MM.1S (cell line): ENCODE results near the gene PRKCE.

Source experiments
- DNase-seq: peaks from one replicate; pipeline ENCODE4 v3.0.0-alpha.2; 2015
- H2AFZ ChIP-seq: fragments of 300-600 bp; sonication (generic); 2 replicates; pipeline ENCODE4 v1.6.0; 2016; ENCODE audit warnings: antibody characterized with exemption, low read length
- H3F3A ChIP-seq: fragments of 300-600 bp; sonication (generic); 2 replicates; pipeline ENCODE4 v1.6.1; 2016; ENCODE audit warnings: mild to moderate bottlenecking, antibody characterized with exemption, low read length, moderate library complexity, mixed read lengths; ENCODE audit not compliant: insufficient read depth
- H3K27ac ChIP-seq: fragments of 300-600 bp; sonication (generic); 2 replicates; pipeline ENCODE4 v1.5.1; 2016; ENCODE audit warnings: mild to moderate bottlenecking, low read length
- H3K27me3 ChIP-seq: fragments of 300-600 bp; sonication (generic); replicated peaks from 2 replicates; pipeline ENCODE4 v1.6.0; 2016; ENCODE audit warnings: low read length; ENCODE audit not compliant: insufficient read depth
- H3K36me3 ChIP-seq: fragments of 300-600 bp; sonication (generic); replicated peaks from 2 replicates; pipeline ENCODE4 v1.6.1; 2016; ENCODE audit warnings: mild to moderate bottlenecking, low read length, mixed read lengths; ENCODE audit not compliant: insufficient read depth
- H3K4me1 ChIP-seq: fragments of 300-600 bp; sonication (generic); 2 replicates; pipeline ENCODE4 v1.6.1; 2016; ENCODE audit warnings: low read length, mixed read lengths
- H3K4me2 ChIP-seq: fragments of 300-600 bp; sonication (generic); 2 replicates; pipeline ENCODE4 v1.6.0; 2016; ENCODE audit warnings: low read depth, low read length
- H3K4me3 ChIP-seq: fragments of 300-600 bp; sonication (generic); 2 replicates; pipeline ENCODE4 v1.5.1; 2016; ENCODE audit warnings: low read length, mixed read lengths
- H3K79me2 ChIP-seq: fragments of 300-600 bp; sonication (generic); 2 replicates; pipeline ENCODE4 v1.6.1; 2016; ENCODE audit warnings: mixed run types, low read length, mixed read lengths
- H3K9ac ChIP-seq: fragments of 300-600 bp; sonication (generic); 2 replicates; pipeline ENCODE4 v1.6.1; 2016; ENCODE audit warnings: low read length, mixed read lengths
- H3K9me2 ChIP-seq: fragments of 300-600 bp; sonication (generic); replicated peaks from 2 replicates; pipeline ENCODE4 v1.6.1; 2016; ENCODE audit warnings: mild to moderate bottlenecking, low read length, mixed read lengths; ENCODE audit not compliant: insufficient read depth
- H3K9me3 ChIP-seq: fragments of 300-600 bp; sonication (generic); replicated peaks from 2 replicates; pipeline ENCODE4 v1.6.1; 2016; ENCODE audit warnings: mild to moderate bottlenecking, low read length, mixed read lengths; ENCODE audit not compliant: insufficient read depth
- H4K20me1 ChIP-seq: fragments of 300-600 bp; sonication (generic); 2 replicates; pipeline ENCODE4 v1.6.1; 2016; ENCODE audit warnings: mild to moderate bottlenecking, low read length, moderate library complexity, mixed read lengths; ENCODE audit not compliant: insufficient read depth
- EZH2 ChIP-seq: fragments of 300-600 bp; sonication (generic); optimal IDR thresholded peaks from 2 replicates; pipeline ENCODE3; 2017; ENCODE audit warnings: low read depth, mild to moderate bottlenecking, antibody characterized with exemption, low read length, mixed read lengths
- EZH2phosphoT487 ChIP-seq: fragments of 300-600 bp; sonication (generic); IDR thresholded peaks from 2 replicates; pipeline ENCODE4 v1.6.1; 2018; ENCODE audit warnings: antibody characterized with exemption, low read length
- TF ChIP-seq, protein P1 (sequence below): fragments of 300-600 bp; sonication (generic); IDR thresholded peaks from 2 replicates; pipeline ENCODE4 v1.5.1; 2016; ENCODE audit warnings: antibody characterized with exemption, low read length, mixed read lengths

The PRKCE gene

DNA sequence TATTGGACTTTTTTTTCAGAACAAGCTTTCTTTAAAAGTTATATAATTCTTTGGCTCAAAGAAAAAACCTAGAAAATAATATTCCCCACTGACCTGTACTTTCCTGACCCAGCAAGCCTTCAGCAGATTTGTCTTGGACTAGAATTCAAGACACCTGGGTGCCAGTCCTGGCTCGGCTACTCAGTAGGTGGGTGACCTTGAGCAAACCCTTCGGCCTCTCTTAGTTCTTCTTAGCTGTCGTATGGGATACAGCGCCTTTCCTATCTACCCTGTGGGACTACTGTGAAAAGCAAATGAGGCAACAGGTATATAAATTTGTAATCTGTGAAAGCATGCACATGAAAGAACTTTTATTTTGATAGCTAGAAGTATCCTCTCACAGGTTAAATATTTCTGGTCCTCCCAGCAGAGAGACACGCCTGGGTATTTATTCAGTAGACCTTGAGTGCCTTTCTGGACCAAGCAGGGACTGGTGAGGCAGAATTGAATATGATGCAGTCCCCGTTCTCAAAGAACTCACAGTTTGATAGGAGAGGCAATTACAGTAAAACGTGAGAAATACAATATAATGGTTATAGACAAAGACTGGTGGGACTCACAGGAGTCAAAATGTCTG lies 576.3 kb downstream of the PRKCE start:
- Histone ChIP-seq H3K36me3 (no peaks in the 10 kb centered on the region), H3K4me1 (peaks cover 8% of the 10 kb centered on the region), H2AFZ (no peak overlapping the region), H4K20me1 (no peaks in the 10 kb centered on the region), H3K9ac (no peak overlapping the region), H3F3A (0 out of 2 replicates have a peak, but pooled peaks cover 7% of the 10 kb centered on the region), H3K4me3 (no peak overlapping the region), H3K9me3 (no peaks in the 10 kb centered on the region), H3K4me2 (no peak overlapping the region), H3K79me2 (no peaks in the 10 kb centered on the region), H3K9me2 (no peaks in the 10 kb centered on the region), H3K27ac (no peak overlapping the region), H3K27me3 (no peaks in the 10 kb centered on the region)
- TF ChIP-seq, protein P1, sequence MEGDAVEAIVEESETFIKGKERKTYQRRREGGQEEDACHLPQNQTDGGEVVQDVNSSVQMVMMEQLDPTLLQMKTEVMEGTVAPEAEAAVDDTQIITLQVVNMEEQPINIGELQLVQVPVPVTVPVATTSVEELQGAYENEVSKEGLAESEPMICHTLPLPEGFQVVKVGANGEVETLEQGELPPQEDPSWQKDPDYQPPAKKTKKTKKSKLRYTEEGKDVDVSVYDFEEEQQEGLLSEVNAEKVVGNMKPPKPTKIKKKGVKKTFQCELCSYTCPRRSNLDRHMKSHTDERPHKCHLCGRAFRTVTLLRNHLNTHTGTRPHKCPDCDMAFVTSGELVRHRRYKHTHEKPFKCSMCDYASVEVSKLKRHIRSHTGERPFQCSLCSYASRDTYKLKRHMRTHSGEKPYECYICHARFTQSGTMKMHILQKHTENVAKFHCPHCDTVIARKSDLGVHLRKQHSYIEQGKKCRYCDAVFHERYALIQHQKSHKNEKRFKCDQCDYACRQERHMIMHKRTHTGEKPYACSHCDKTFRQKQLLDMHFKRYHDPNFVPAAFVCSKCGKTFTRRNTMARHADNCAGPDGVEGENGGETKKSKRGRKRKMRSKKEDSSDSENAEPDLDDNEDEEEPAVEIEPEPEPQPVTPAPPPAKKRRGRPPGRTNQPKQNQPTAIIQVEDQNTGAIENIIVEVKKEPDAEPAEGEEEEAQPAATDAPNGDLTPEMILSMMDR, result no peak
- TF ChIP-seq EZH2phosphoT487 (no peak), EZH2 (no peak)
- DNase-seq, result no peak

DNA sequence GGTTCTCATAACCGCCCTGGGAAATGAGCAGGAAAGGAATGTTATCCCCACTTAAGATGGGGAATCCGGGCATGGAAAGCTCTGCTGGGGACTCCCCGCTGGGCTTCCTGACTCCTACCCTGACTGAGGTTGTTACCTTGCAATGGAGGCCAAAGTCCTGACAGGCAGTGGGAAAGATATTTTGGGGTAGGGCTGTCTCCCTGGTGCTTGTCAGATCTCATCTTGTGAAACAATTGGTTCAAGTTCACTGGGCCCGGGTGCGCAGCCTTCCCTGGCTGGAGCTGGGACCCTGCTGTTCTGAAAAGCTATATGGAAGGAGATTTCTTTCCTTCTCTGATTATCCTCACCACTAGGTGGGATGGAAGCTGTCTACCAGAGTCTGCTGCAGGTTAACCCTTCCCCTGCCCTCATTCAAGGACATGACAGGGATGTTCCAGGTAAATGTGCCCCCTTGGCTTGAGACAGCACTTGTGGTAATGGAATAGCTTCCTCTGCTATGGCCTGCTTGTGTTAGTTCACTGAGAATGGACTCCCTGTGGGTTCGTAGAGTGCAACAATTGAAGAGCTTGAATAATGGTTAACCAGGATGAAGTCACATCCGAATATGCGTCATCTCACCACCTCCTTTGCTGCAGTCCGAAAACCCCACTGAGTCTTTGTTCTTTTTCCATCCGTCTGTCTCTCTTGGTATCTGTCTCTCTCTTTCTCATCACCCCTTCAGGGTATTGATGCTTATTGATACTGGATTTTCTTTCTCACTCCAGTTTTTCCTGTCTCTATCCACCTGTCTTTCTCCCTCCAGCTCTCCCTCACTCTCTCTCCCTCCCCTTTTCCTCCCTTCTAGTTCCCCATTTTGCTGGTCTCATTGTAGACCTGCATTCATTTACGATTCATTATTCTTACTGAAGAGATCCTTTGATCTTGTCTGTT lies 577.9 kb downstream of the PRKCE start:
- Histone ChIP-seq H3K27ac (no peak overlapping the region), H3K4me3 (no peak overlapping the region), H2AFZ (no peak overlapping the region), H4K20me1 (no peaks in the 10 kb centered on the region), H3K36me3 (no peaks in the 10 kb centered on the region), H3K4me1 (peaks cover 8% of the 10 kb centered on the region), H3K79me2 (no peaks in the 10 kb centered on the region), H3K9me3 (no peaks in the 10 kb centered on the region), H3K9me2 (no peaks in the 10 kb centered on the region), H3F3A (0 out of 2 replicates have a peak, but pooled peaks cover 7% of the 10 kb centered on the region), H3K27me3 (no peaks in the 10 kb centered on the region), H3K9ac (no peak overlapping the region), H3K4me2 (no peak overlapping the region)
- no peak for DNase-seq
- TF ChIP-seq EZH2phosphoT487 (no peak), EZH2 (no peak)
- TF ChIP-seq, protein P1, result no peak

DNA sequence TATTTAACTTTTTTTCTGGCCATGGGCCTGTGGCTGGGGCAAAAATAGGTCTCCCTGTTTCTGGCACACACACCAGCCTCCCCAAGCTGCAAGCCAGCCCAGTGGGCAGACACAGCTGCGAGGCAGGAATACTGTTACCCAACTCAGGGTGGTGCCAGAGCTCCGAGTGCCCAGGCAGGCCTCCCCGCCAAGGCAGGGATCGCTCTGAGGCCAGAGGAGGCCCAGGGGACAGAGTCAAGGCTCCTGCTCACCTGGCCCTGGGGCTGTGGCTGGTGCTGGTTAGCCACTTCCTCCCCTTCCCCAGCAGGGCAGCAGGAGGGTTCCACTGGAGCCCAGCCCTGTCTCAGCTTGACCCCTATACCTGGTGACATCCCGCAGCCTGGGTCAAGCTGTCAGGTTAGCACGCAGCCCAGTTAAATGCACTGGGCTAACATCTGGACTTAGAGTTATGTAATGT lies 578.7 kb downstream of the PRKCE start:
- Histone ChIP-seq H2AFZ (no peak overlapping the region), H3K4me2 (no peak overlapping the region)
- no peak for DNase-seq

More for the DNA sequence above, 578.7 kb downstream of the PRKCE start:
- Histone ChIP-seq H3K79me2 (no peaks in the 10 kb centered on the region), H3K27me3 (no peaks in the 10 kb centered on the region), H3K4me3 (no peak overlapping the region), H3K9me3 (no peaks in the 10 kb centered on the region), H3K9me2 (no peaks in the 10 kb centered on the region), H3K36me3 (no peaks in the 10 kb centered on the region), H3K9ac (no peak overlapping the region), H3K27ac (no peak overlapping the region), H3F3A (0 out of 2 replicates have a peak, but pooled peaks cover 1% of the 10 kb centered on the region), H3K4me1 (peaks cover 2% of the 10 kb centered on the region), H4K20me1 (no peaks in the 10 kb centered on the region)
- TF ChIP-seq EZH2 (no peak), EZH2phosphoT487 (no peak)
- TF ChIP-seq, protein P1, result no peak
